Measurements from ENCODE around the gene KRTAP10-4. TPM values are rescaled to one million over a fixed set of nuclear protein-coding genes. Genes with fewer than 3 reads are reported as not detected.

The KRTAP10-4 gene
- total and polyA plus RNA-seq, 2 donors (not counting 1 experiment from before 2014, with no cell fraction given): not detected

GRCh38 chr21:44574457-44575306 is 1.2 kb downstream of the KRTAP10-4 start:
- no peak for TF ChIP-seq CTCF (IDR thresholded peaks at IDR 0.05)
- TF ChIP-seq EZH2 (IDR thresholded peaks at IDR 0.05; ENCODE audit: borderline replicate concordance, insufficient read depth, low read depth, low read length, poor library complexity, severe bottlenecking): no peak
- H3K9me3 Mint-ChIP-seq (ENCODE audit: insufficient read depth): peaks cover 5% of the 10 kb centered on the region
- Histone ChIP-seq H3K4me1 (ENCODE audit: control insufficient read depth in 2 of 2, insufficient read depth in 2 of 2, low read length in 2 of 2) (no peaks in the 10 kb centered on the region), H4K20me1 (ENCODE audit: control insufficient read depth, insufficient read depth, low read length, poor library complexity, severe bottlenecking) (no peaks in the 10 kb centered on the region), H3K4me3 (ENCODE audit: control extremely low read depth in 1 of 5, extremely low read depth in 1 of 5, insufficient read depth in 1 of 5, low read depth in 2 of 5, low read length in 4 of 5) (no peak overlapping the region), H3K36me3 (replicated peaks in 1 of 2; ENCODE audit: control extremely low read depth in 1 of 2, control insufficient read depth in 1 of 2, extremely low read depth in 1 of 2, insufficient read depth in 2 of 2, low read length in 1 of 2) (no peaks in the 10 kb centered on the region), H3K27me3 (replicated peaks in 1 of 4; ENCODE audit: control extremely low read depth in 1 of 4, control insufficient read depth in 3 of 4, insufficient read depth in 4 of 4, low read length in 3 of 4) (peaks cover 0 to 4% (median 0%) of the 10 kb centered on the region in 4 experiments), H2AFZ (ENCODE audit: insufficient read depth, low read depth, low read length, poor library complexity, severe bottlenecking) (no peak overlapping the region), H3K79me2 (ENCODE audit: control insufficient read depth, insufficient read depth, low read length) (no peaks in the 10 kb centered on the region), H3K4me2 (replicated peaks; ENCODE audit: low read depth, low read length, poor library complexity, severe bottlenecking) (no peak overlapping the region), H3K9me3 (ENCODE audit: control extremely low read depth in 1 of 3, control insufficient read depth in 2 of 3, insufficient read depth in 1 of 3, low read length in 2 of 3) (peaks cover 0 to 44% (median 11%) of the 10 kb centered on the region in 3 donors), H3K9ac (ENCODE audit: low read length) (no peak overlapping the region), H3K27ac (ENCODE audit: low read length in 2 of 2) (no peak overlapping the region)
- CTCF ChIA-PET: no interaction called here
- POLR2A ChIA-PET: no interaction called here
- WGBS (ENCODE audit: insufficient coverage): 51% methylated on average over 19 of the region's 21 CpGs
- H3K27ac Mint-ChIP-seq: no peak overlapping the region
- intact Hi-C loops (cut with micrococcal nuclease): no loop called here
- DNase-seq (no peak), ATAC-seq (ENCODE audit: low read depth) (no peak)
- peaks cover 30% of the 10 kb centered on the region for H3K27me3 Mint-ChIP-seq
- no peak overlapping the region for H3K4me3 Mint-ChIP-seq
- H3K4me1 Mint-ChIP-seq: no peaks in the 10 kb centered on the region

DNA sequence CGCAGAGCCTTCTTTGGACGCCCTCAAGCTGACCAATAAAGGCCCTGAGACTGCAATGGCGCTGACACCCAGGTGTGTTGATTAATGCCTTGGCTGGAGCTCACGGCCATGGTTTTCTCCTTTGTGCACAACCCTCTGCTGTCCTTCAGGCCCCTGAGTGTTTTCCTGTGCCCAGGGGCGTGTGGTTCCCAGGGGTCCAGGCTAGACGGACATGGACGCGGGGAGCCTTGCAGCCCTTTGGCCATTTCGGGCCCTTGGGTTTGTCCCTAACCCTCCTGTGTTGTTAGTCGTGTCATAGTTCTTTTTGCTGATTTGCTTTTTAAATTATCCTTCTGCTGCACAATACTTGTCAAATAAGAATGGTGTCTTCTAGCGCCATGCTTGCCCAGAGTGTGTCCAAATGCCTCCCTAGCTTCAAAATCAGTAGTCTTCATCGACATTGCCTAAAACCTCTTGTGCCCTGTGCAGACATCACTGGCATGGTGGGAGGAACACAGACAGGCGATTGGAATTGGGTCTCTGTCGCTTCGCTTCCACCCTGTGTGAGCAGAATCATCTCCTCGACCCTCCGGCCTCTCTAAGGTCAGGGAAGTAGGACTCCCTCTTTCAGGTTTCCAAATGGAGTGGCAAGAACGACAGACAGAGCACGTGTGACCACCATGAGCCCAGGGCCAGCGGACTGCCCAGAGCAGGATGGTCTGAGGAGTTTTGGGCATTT is 1.9 kb downstream of the KRTAP10-4 start:
- DNase-seq (no peak), ATAC-seq (ENCODE audit: low read depth) (no peak)
- no peak overlapping the region for H3K9ac ChIP-seq (ENCODE audit: low read length)
- POLR2A ChIA-PET: no interaction called here
- intact Hi-C loops (cut with micrococcal nuclease): no loop called here
- H3K27ac ChIP-seq (ENCODE audit: low read length in 2 of 2): no peak overlapping the region
- H3K27me3 ChIP-seq (replicated peaks in 1 of 4; ENCODE audit: control extremely low read depth in 1 of 4, control insufficient read depth in 3 of 4, insufficient read depth in 4 of 4, low read length in 3 of 4): peaks cover 0 to 4% (median 0%) of the 10 kb centered on the region in 4 experiments
- peaks cover 0 to 52% (median 11%) of the 10 kb centered on the region in 3 donors for H3K9me3 ChIP-seq (ENCODE audit: control extremely low read depth in 1 of 3, control insufficient read depth in 2 of 3, insufficient read depth in 1 of 3, low read length in 2 of 3)
- 95% methylated on average over 13 of the region's 20 CpGs for WGBS (ENCODE audit: insufficient coverage)
- peaks cover 30% of the 10 kb centered on the region for H3K27me3 Mint-ChIP-seq
- H3K4me3 Mint-ChIP-seq: no peak overlapping the region
- no peaks in the 10 kb centered on the region for H3K4me1 Mint-ChIP-seq
- H3K9me3 Mint-ChIP-seq (ENCODE audit: insufficient read depth): peaks cover 5% of the 10 kb centered on the region
- H3K27ac Mint-ChIP-seq: no peak overlapping the region
- no peak overlapping the region for H3K4me3 ChIP-seq (ENCODE audit: control extremely low read depth in 1 of 5, extremely low read depth in 1 of 5, insufficient read depth in 1 of 5, low read depth in 2 of 5, low read length in 4 of 5)
- H4K20me1 ChIP-seq (ENCODE audit: control insufficient read depth, insufficient read depth, low read length, poor library complexity, severe bottlenecking): no peaks in the 10 kb centered on the region
- no peaks in the 10 kb centered on the region for H3K36me3 ChIP-seq (replicated peaks in 1 of 2; ENCODE audit: control extremely low read depth in 1 of 2, control insufficient read depth in 1 of 2, extremely low read depth in 1 of 2, insufficient read depth in 2 of 2, low read length in 1 of 2)
- TF ChIP-seq EZH2 (IDR thresholded peaks at IDR 0.05; ENCODE audit: borderline replicate concordance, insufficient read depth, low read depth, low read length, poor library complexity, severe bottlenecking): no peak
- no peak for TF ChIP-seq CTCF (IDR thresholded peaks at IDR 0.05)
- H3K79me2 ChIP-seq (ENCODE audit: control insufficient read depth, insufficient read depth, low read length): no peaks in the 10 kb centered on the region
- H3K4me2 ChIP-seq (replicated peaks; ENCODE audit: low read depth, low read length, poor library complexity, severe bottlenecking): no peak overlapping the region
- no peak overlapping the region for H2AFZ ChIP-seq (ENCODE audit: insufficient read depth, low read depth, low read length, poor library complexity, severe bottlenecking)
- H3K4me1 ChIP-seq (ENCODE audit: control insufficient read depth in 2 of 2, insufficient read depth in 2 of 2, low read length in 2 of 2): no peaks in the 10 kb centered on the region
- CTCF ChIA-PET: no interaction called here
